A172 (cell line): Measurements from ENCODE around the gene BBS7. TPM values are rescaled to one million over a fixed set of nuclear protein-coding genes. Genes with fewer than 3 reads are reported as not detected.

ENCODE experiments used
- DNase-seq: peaks from one replicate; pipeline ENCODE4 v3.0.0-alpha.2; 2015; ENCODE audit warnings: low spot score
- total RNA-seq: library from RNA; depleted of rRNA; stranded (reverse); fragments of >200 nt; shearing (Covaris generic); gene quantifications from 2 replicates; pipeline ENCODE4 v1.2.3, GENCODE V29; 2014

The BBS7 gene
- total RNA-seq, 1 experiment from 2014 or later, result 48.4 TPM

GRCh38 chr4:121829511-121829910 lies 40.8 kb downstream of the BBS7 start:
- no peak for DNase-seq

GRCh38 chr4:121827853-121828252 lies 42.4 kb downstream of the BBS7 start:
- DNase-seq, result peak; percentile 30

- DNase-seq, result no peak
These were observed 45.3 kb downstream of the BBS7 start for GRCh38 chr4:121824950-121825349.

GRCh38 chr4:121824171-121824527 lies 46.1 kb downstream of the BBS7 start:
- DNase-seq, result no peak

GRCh38 chr4:121823505-121824170 lies 46.6 kb downstream of the BBS7 start, which contains the start of gene CCNA2:
TSS of gene CCNA2 (minus strand) at chr4:121823883. CDS start at chr4:121823628, 255 bp downstream.
- DNase-seq, result peak; percentile 94

- DNase-seq, result peak; percentile 41
These were observed 47.3 kb downstream of the BBS7 start for GRCh38 chr4:121822796-121823504.

GRCh38 chr4:121822047-121822446 lies 48.2 kb downstream of the BBS7 start:
- DNase-seq, result no peak

GRCh38 chr4:121819216-121819965 lies 50.9 kb downstream of the BBS7 start:
- DNase-seq, result no peak

GRCh38 chr4:121818215-121818614 lies 52.1 kb downstream of the BBS7 start:
- DNase-seq, result no peak

- no peak for DNase-seq
These were observed 52.6 kb downstream of the BBS7 start for GRCh38 chr4:121817701-121818100.

GRCh38 chr4:121817006-121817405 lies 53.3 kb downstream of the BBS7 start:
- DNase-seq, result no peak

GRCh38 chr4:121814756-121815155 lies 55.5 kb downstream of the BBS7 start:
- DNase-seq, result no peak

- DNase-seq, result no peak
These were observed 59.2 kb downstream of the BBS7 start for GRCh38 chr4:121811122-121811521.

GRCh38 chr4:121806411-121806810 lies 63.9 kb downstream of the BBS7 start:
- DNase-seq, result no peak

GRCh38 chr4:121801715-121802075 lies 68.6 kb downstream of the BBS7 start:
- DNase-seq, result no peak

- DNase-seq, result peak; percentile 82
These were observed 69.1 kb downstream of the BBS7 start, which contains the start of gene EXOSC9 for GRCh38 chr4:121800961-121801714. TSS of gene EXOSC9 (plus strand) at chr4:121801323. CDS start at chr4:121801425, 102 bp downstream.

- DNase-seq, result no peak
These were observed 69.7 kb downstream of the BBS7 start for GRCh38 chr4:121800638-121800960.

GRCh38 chr4:121799867-121800501 lies 70.3 kb downstream of the BBS7 start:
- DNase-seq, result no peak

GRCh38 chr4:121799208-121799823 lies 71.0 kb downstream of the BBS7 start:
- no peak for DNase-seq

GRCh38 chr4:121796283-121796682 lies 74.0 kb downstream of the BBS7 start:
- no peak for DNase-seq
